BLaER1 (cell line): ENCODE data around the gene ZBTB3.
A peak's percentile ranks its signal among the peaks of the same experiment; 100 is the strongest.
"Not testable (repeated sequence)": the region's sequence is repeated elsewhere in the genome, so short reads cannot be mapped to it uniquely, and the experiment has no call there.

Experiments
- H3K27ac ChIP-seq: shearing (Covaris generic); formaldehyde crosslinking; 2 replicates; pipeline ENCODE4 v1.8.1; 2022
- H3K27me3 ChIP-seq: shearing (Covaris generic); formaldehyde crosslinking; 2 replicates; pipeline ENCODE4 v1.8.1; 2022
- H3K36me3 ChIP-seq: shearing (Covaris generic); formaldehyde crosslinking; 2 replicates; pipeline ENCODE4 v1.8.1; 2022
- H3K4me1 ChIP-seq: shearing (Covaris generic); formaldehyde crosslinking; 2 replicates; pipeline ENCODE4 v1.8.1; 2022
- H3K4me2 ChIP-seq: shearing (Covaris generic); formaldehyde crosslinking; 2 replicates; pipeline ENCODE4 v1.8.1; 2022
- H3K4me3 ChIP-seq: shearing (Covaris generic); formaldehyde crosslinking; 2 replicates; pipeline ENCODE4 v1.8.1; 2022
- H3K9ac ChIP-seq: shearing (Covaris generic); formaldehyde crosslinking; 2 replicates; pipeline ENCODE4 v1.8.1; 2022
- H3K9me3 ChIP-seq: shearing (Covaris generic); formaldehyde crosslinking; 2 replicates; pipeline ENCODE4 v1.8.1; 2022
- H4K20me1 ChIP-seq: shearing (Covaris generic); formaldehyde crosslinking; 2 replicates; pipeline ENCODE4 v1.8.1; 2022
- Cebpa-rat ChIP-seq: shearing (Covaris generic); IDR thresholded peaks from 2 replicates; pipeline ENCODE4 v1.8.1; 2022

Gene ZBTB3

GRCh38 chr11:62757846-62758788, 4.2 kb upstream of the ZBTB3 start:
- TF ChIP-seq Cebpa-rat = no peak
- no peak overlapping the region for H3K4me3 ChIP-seq
- peaks cover 4% of the 10 kb centered on the region; the same call in 1 of the 2 replicates for H4K20me1 ChIP-seq
- H3K27me3 ChIP-seq = no peaks in the 10 kb centered on the region
- H3K36me3 ChIP-seq = peaks cover 2% of the 10 kb centered on the region; the same call in 1 of the 2 replicates
- H3K27ac ChIP-seq = no peak overlapping the region
- H3K9ac ChIP-seq = no peak overlapping the region
- H3K4me1 ChIP-seq = peaks cover 30% of the 10 kb centered on the region
- no peaks in the 10 kb centered on the region for H3K9me3 ChIP-seq
- H3K4me2 ChIP-seq = no peak overlapping the region

DNA sequence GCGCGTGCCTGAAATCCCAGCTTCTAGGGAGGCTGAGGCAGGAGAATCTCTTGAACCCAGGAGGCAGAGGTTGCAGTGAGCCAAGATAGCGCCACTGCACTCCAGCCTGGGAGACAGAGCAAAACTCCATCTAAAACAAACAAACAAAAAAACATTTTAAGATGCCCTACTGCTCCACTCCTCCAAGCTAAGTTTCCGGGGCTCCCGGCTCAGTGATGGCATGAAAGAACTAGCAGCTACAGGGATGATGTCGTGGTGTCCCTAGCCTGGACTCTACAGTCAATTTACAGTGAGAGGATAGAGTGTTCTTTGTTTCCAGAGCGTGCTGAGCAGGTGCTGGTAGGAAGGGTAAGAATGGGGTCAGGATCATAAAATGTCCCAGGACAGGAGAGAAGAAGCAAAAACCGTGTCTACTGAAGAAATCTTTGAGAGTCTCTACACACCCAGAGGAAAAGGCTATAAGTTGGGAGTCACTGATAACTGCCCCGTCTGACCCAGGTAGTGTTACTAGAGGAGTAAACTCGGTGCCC, 1.2 kb upstream of the ZBTB3 start:
- Histone ChIP-seq H3K4me3 (no peak overlapping the region), H3K27ac (no peak overlapping the region)

GRCh38 chr11:62752994-62753735, 795 bp downstream of the ZBTB3 start:
- H3K4me2 ChIP-seq = peak overlapping the region; percentile 96
- peaks cover 45% of the 10 kb centered on the region for H3K4me1 ChIP-seq
- H4K20me1 ChIP-seq = peaks cover 6% of the 10 kb centered on the region; the same call in 1 of the 2 replicates
- H3K4me3 ChIP-seq = peak overlapping the region; percentile 73
- H3K27ac ChIP-seq = peak overlapping the region; percentile 95
- H3K9me3 ChIP-seq = no peaks in the 10 kb centered on the region
- H3K36me3 ChIP-seq = peaks cover 27% of the 10 kb centered on the region
- TF ChIP-seq Cebpa-rat = no peak
- peak overlapping the region; percentile 91; the same call in 1 of the 2 replicates for H3K9ac ChIP-seq
- no peaks in the 10 kb centered on the region for H3K27me3 ChIP-seq

More for the DNA sequence above, 1.2 kb upstream of the ZBTB3 start:
- Histone ChIP-seq H4K20me1 (peaks cover 6% of the 10 kb centered on the region; the same call in 1 of the 2 replicates), H3K4me1 (peaks cover 27% of the 10 kb centered on the region), H3K4me2 (peak overlapping the region; percentile 81; the same call in 1 of the 2 replicates), H3K27me3 (no peaks in the 10 kb centered on the region), H3K9me3 (no peaks in the 10 kb centered on the region), H3K9ac (no peak overlapping the region), H3K36me3 (peaks cover 23% of the 10 kb centered on the region)
- TF ChIP-seq Cebpa-rat = no peak

- no peak overlapping the region for H3K4me3 ChIP-seq
- peaks cover 6% of the 10 kb centered on the region; the same call in 1 of the 2 replicates for H4K20me1 ChIP-seq
- H3K27me3 ChIP-seq = no peaks in the 10 kb centered on the region
- H3K9ac ChIP-seq = no peak overlapping the region
- no peaks in the 10 kb centered on the region for H3K9me3 ChIP-seq
- no peak for TF ChIP-seq Cebpa-rat
- peaks cover 27% of the 10 kb centered on the region for H3K36me3 ChIP-seq
- H3K4me1 ChIP-seq = peaks cover 54% of the 10 kb centered on the region
- no peak overlapping the region for H3K27ac ChIP-seq
- peak overlapping the region; percentile 96 for H3K4me2 ChIP-seq
Measured at GRCh38 chr11:62752177-62752785, 1.7 kb downstream of the ZBTB3 start.

GRCh38 chr11:62749931-62750330, 4.0 kb downstream of the ZBTB3 start:
- not testable (repeated sequence) for H4K20me1 ChIP-seq, H3K4me2 ChIP-seq, H3K4me3 ChIP-seq, H3K9ac ChIP-seq, H3K9me3 ChIP-seq, H3K27ac ChIP-seq, H3K27me3 ChIP-seq
- Histone ChIP-seq H3K36me3 (peaks cover 27% of the 10 kb centered on the region), H3K4me1 (peaks cover 64% of the 10 kb centered on the region)

DNA sequence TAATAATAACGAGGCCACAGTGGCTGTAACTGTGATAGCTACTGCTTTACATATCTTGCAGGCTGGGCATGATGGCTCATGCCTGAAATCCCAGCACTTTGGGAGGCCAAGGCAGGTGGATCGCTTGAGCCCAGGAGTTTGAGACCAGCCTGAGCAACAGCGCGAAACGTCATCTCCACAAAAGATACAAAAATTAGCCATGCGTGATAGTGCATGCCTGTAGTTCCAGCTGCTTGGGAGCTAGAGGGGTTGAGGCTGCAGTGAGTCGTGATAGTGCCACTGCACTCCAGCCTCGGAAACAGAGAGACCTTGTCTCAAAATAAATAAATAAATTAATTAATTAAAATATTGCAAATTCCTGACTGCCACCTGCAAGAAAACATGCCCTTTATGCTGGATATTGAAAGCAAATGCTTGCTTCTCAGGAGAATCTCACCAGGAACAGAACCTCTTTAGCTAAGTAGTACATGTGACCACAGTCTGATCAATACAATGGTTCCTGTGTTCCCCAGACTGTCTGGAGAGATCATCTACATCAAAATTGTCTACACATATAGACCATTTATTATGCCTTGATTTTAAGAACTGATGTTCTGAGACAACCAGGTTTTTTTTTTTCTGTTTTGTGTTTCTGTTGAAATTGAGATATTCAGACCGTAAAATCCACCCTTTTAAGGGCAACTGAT, 6.3 kb downstream of the ZBTB3 start:
- H3K4me2 ChIP-seq = peak overlapping the region; percentile 75
- peak overlapping the region; percentile 50; the same call in 1 of the 2 replicates for H3K27ac ChIP-seq
- H3K9ac ChIP-seq = peak overlapping the region; percentile 52; the same call in 1 of the 2 replicates

GRCh38 chr11:62737196-62737595, 16.8 kb downstream of the ZBTB3 start:
- H3K9ac ChIP-seq = no peak overlapping the region
- H3K4me1 ChIP-seq = peaks cover 5% of the 10 kb centered on the region
- no peaks in the 10 kb centered on the region for H3K27me3 ChIP-seq
- no peak overlapping the region for H3K4me2 ChIP-seq
- H3K9me3 ChIP-seq = no peaks in the 10 kb centered on the region
- H4K20me1 ChIP-seq = peaks cover 17% of the 10 kb centered on the region
- H3K4me3 ChIP-seq = no peak overlapping the region
- no peak overlapping the region for H3K27ac ChIP-seq
- H3K36me3 ChIP-seq = peaks cover 90% of the 10 kb centered on the region
- no peak for TF ChIP-seq Cebpa-rat

More for the DNA sequence above, 6.3 kb downstream of the ZBTB3 start:
- H3K27me3 ChIP-seq = no peaks in the 10 kb centered on the region
- no peaks in the 10 kb centered on the region for H3K9me3 ChIP-seq
- H3K36me3 ChIP-seq = peaks cover 29% of the 10 kb centered on the region
- H4K20me1 ChIP-seq = no peaks in the 10 kb centered on the region
- peaks cover 49% of the 10 kb centered on the region for H3K4me1 ChIP-seq
- no peak overlapping the region for H3K4me3 ChIP-seq
- TF ChIP-seq Cebpa-rat = no peak

GRCh38 chr11:62732830-62733229, 21.1 kb downstream of the ZBTB3 start:
- Histone ChIP-seq H3K36me3 (peaks cover 57% of the 10 kb centered on the region), H3K4me3 (no peak overlapping the region), H3K4me2 (peak overlapping the region; percentile 56), H3K27ac (no peak overlapping the region), H3K4me1 (peaks cover 33% of the 10 kb centered on the region), H3K9me3 (no peaks in the 10 kb centered on the region), H3K27me3 (no peaks in the 10 kb centered on the region), H4K20me1 (peaks cover 40% of the 10 kb centered on the region), H3K9ac (0 out of 2 replicates have a peak overlapping the region, but pooled peaks have one; percentile 28)
- no peak for TF ChIP-seq Cebpa-rat

DNA sequence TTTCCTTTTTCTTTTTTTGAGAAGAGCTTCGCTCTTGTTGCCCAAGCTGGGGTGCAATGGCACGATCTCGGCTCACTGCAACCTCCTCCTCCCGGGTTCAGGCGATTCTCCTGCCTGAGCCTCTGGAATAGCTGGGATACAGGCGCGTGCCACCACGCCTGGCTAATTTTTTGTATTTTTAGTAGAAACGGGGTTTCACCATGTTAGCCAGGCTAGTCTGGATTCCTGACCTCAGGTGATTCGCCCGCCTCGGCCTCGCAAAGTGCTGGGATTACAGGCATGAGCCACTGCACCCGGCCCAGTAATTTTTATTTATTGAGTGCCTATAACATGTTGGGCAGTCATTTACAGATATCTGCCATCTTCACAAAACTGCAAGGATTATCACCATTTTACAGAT, 23.9 kb downstream of the ZBTB3 start:
- Histone ChIP-seq H3K36me3 (peaks cover 30% of the 10 kb centered on the region), H3K9ac (peak overlapping the region; percentile 98), H3K4me2 (peak overlapping the region; percentile 96), H3K4me3 (peak overlapping the region; percentile 99), H3K4me1 (peaks cover 36% of the 10 kb centered on the region), H3K27ac (peak overlapping the region; percentile 98), H4K20me1 (peaks cover 55% of the 10 kb centered on the region)
- not testable (repeated sequence) for H3K27me3 ChIP-seq, H3K9me3 ChIP-seq
